B cell (primary cell): Measurements from ENCODE around the gene BRF1. TPM values are rescaled to one million over a fixed set of nuclear protein-coding genes. Genes with fewer than 3 reads are reported as not detected.

Source experiments
- ATAC-seq: fragments of 200-7000 bp; cut with Tn5 transposase; one replicate; pipeline ENCODE4 v1.10.0; 2021; ENCODE audit warnings: low read depth, mild to moderate bottlenecking, moderate number of reproducible peaks, moderate library complexity
- CTCF ChIA-PET: fragments of 350-600 bp; sonication (Branson Sonifier 250); formaldehyde crosslinking; loops from one replicate; lab custom pipeline; 2021; ENCODE audit warnings: antibody characterized with exemption, inconsistent platforms; lab: Charles Lee
- POLR2A ChIA-PET: fragments of 350-600 bp; sonication (Branson Sonifier 250); formaldehyde crosslinking; loops from one replicate; lab custom pipeline; 2021; ENCODE audit warnings: antibody characterized with exemption; lab: Charles Lee
- DNase-seq: peaks from one replicate; pipeline ENCODE4 v3.0.0; 2013
- H2AFZ ChIP-seq: 2 replicates; pipeline ENCODE4 v1.6.1; 2012; ENCODE audit warnings: mild to moderate bottlenecking, low read depth, low read length; ENCODE audit not compliant: insufficient read depth, poor library complexity, severe bottlenecking
- H3K27ac ChIP-seq, 2 donors: 1 replicate in 1 of 2; 2 replicates in 1 of 2; pipeline ENCODE4 v1.5.1; 2012 to 2013; ENCODE audit warnings: low read length in 2 of 2, mild to moderate bottlenecking in 2 of 2, moderate library complexity in 1 of 2
- H3K27me3 ChIP-seq, 4 experiments: fragments of 200-600 bp in 1 of 4; sonication (generic) in 1 of 4; replicated peaks in 1 of 4; 1 replicate in 2 of 4; 2 replicates in 2 of 4; pipeline versions ENCODE4 v1.6.1 to v1.7.0; 2013 to 2016; ENCODE audit warnings: low read length in 3 of 4, mild to moderate bottlenecking in 2 of 4, mixed read lengths in 1 of 4, moderate library complexity in 1 of 4; ENCODE audit not compliant: insufficient read depth in 4 of 4, control insufficient read depth in 3 of 4; ENCODE audit errors: control extremely low read depth in 1 of 4
- H3K36me3 ChIP-seq, 2 experiments: replicated peaks in 1 of 2; 1 replicate in 1 of 2; 2 replicates in 1 of 2; pipeline versions ENCODE4 v1.6.1 to v1.7.1; 2013; ENCODE audit warnings: low read length in 1 of 2; ENCODE audit not compliant: insufficient read depth in 2 of 2, control insufficient read depth in 1 of 2; ENCODE audit errors: control extremely low read depth in 1 of 2, extremely low read depth in 1 of 2
- H3K4me1 ChIP-seq, 2 donors: fragments of 200-600 bp in 1 of 2; sonication (generic) in 1 of 2; 1 replicate in 1 of 2; 2 replicates in 1 of 2; pipeline versions ENCODE4 v1.5.1 to v1.6.1; 2013 to 2017; ENCODE audit warnings: low read length in 2 of 2; ENCODE audit not compliant: control insufficient read depth in 2 of 2, insufficient read depth in 2 of 2
- H3K4me2 ChIP-seq: replicated peaks from 2 replicates; pipeline ENCODE3; 2012; ENCODE audit warnings: mild to moderate bottlenecking, low read depth, low read length; ENCODE audit not compliant: poor library complexity, severe bottlenecking
- H3K4me3 ChIP-seq, 5 experiments: fragments of 200-600 bp in 1 of 5; sonication (generic) in 1 of 5; 1 replicate in 3 of 5; 2 replicates in 2 of 5; pipeline versions ENCODE4 v1.5.1 to v1.7.0; 2011 to 2016; ENCODE audit warnings: low read length in 4 of 5, mild to moderate bottlenecking in 4 of 5, low read depth in 2 of 5, control low read depth in 1 of 5, moderate library complexity in 1 of 5; ENCODE audit not compliant: insufficient read depth in 1 of 5; ENCODE audit errors: control extremely low read depth in 1 of 5, extremely low read depth in 1 of 5
- H3K79me2 ChIP-seq: fragments of 200-600 bp; sonication (generic); one replicate; pipeline ENCODE4 v1.6.0; 2016; ENCODE audit warnings: low read length; ENCODE audit not compliant: control insufficient read depth, insufficient read depth
- H3K9ac ChIP-seq: fragments of 200-600 bp; sonication (generic); 2 replicates; pipeline ENCODE4 v1.6.1; 2017; ENCODE audit warnings: mild to moderate bottlenecking, low read length, moderate library complexity
- H3K9me3 ChIP-seq, 3 donors: one replicate each; pipeline versions ENCODE4 v1.6.1 to v1.7.1; 2013; ENCODE audit warnings: low read length in 2 of 3; ENCODE audit not compliant: control insufficient read depth in 2 of 3, insufficient read depth in 1 of 3; ENCODE audit errors: control extremely low read depth in 1 of 3
- H4K20me1 ChIP-seq: 2 replicates; pipeline ENCODE4 v1.6.0; 2012; ENCODE audit warnings: mild to moderate bottlenecking, low read length; ENCODE audit not compliant: insufficient read depth, control insufficient read depth, poor library complexity, severe bottlenecking
- H3K27ac Mint-ChIP-seq: one replicate; pipeline ENCODE4 v1.8.0; 2021; ENCODE audit warnings: mixed read lengths
- H3K27me3 Mint-ChIP-seq: one replicate; pipeline ENCODE4 v1.8.0; 2021; ENCODE audit warnings: mixed read lengths
- H3K4me1 Mint-ChIP-seq: one replicate; pipeline ENCODE4 v1.8.0; 2021; ENCODE audit warnings: mixed read lengths
- H3K4me3 Mint-ChIP-seq: one replicate; pipeline ENCODE4 v1.8.0; 2021; ENCODE audit warnings: mixed read lengths
- H3K9me3 Mint-ChIP-seq: one replicate; pipeline ENCODE4 v1.8.0; 2022; ENCODE audit warnings: mixed read lengths; ENCODE audit not compliant: insufficient read depth
- EZH2 ChIP-seq: IDR thresholded peaks from 2 replicates; pipeline ENCODE4 v1.6.1; 2012; ENCODE audit warnings: borderline replicate concordance, low read depth, mild to moderate bottlenecking, moderate library complexity, low read length; ENCODE audit not compliant: insufficient read depth, poor library complexity, severe bottlenecking
- WGBS: methylation state at CpG from one replicate; pipeline ENCODE4 v1.1.5; 2013; ENCODE audit warnings: missing lambda C conversion rate; ENCODE audit not compliant: insufficient coverage; 5-methylcytosine and 5-hydroxymethylcytosine counted together
- intact Hi-C: fragments of 100-400 bp; cut with micrococcal nuclease; formaldehyde crosslinking; loops from one replicate; pipeline ENCODE4 v1.10.0; 2022
- polyA plus RNA-seq: library from polyadenylated mRNA; depleted of rRNA; stranded (reverse); fragments of >200 nt; gene quantifications from 2 replicates; pipeline ENCODE4 v1.2.3, GENCODE V29; 2012
- total RNA-seq, 2 donors: library from RNA; stranded (reverse); fragments of 120-200 nt in 1 of 2; gene quantifications; 1 replicate in 1 of 2; 2 replicates in 1 of 2; pipeline versions ENCODE4 v1.2.3 to v1.2.4, GENCODE V29; 2013 to 2022
- TF ChIP-seq, protein P1 (sequence below): fragments of 200-600 bp; IDR thresholded peaks from one replicate; pipeline ENCODE4 v1.8.0; 2022; ENCODE audit warnings: antibody characterized with exemption, mild to moderate bottlenecking

The BRF1 gene
- total and polyA plus RNA-seq, 2 donors (not counting 1 experiment from before 2014, with no cell fraction given): 24.5 to 55.8 TPM

DNA sequence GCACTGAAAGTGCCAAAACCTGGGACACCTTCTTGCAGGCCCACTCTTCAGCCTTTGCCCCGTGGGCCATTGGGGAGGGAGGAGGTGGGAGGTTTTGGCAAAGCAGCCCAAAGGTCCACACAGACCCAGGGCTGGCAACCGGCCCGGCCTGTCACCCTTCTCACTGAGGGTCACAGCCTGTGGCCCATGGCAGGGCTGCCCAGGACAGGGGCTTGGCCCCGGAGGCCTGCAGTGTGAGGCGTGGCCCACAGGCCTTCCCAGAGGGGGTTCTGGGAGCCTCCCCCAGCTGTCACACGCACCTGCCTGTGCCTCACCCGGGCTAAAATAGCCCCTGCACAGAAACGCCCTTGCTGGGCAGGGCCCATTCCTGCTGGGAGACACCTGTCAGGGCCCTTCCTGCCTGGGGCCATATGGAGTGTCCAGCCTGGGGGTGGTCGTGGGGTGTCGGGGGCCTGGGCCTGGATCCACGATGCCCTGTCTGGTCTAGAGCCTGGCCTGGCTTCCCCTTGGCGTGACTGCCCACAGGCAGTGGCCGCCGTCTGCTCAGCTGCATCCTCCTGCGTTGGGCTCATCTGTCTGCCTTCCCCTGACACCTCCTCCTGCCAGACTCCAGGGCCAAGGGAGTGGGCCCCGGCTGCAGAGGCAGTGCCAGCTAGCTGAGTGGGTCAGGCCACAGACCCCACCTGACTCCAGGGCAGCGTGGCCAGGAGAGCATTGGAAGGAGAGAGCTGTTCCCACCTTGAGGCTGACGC lies 33.0 kb upstream of the BRF1 start:
- peaks cover 86% of the 10 kb centered on the region for H4K20me1 ChIP-seq
- ATAC-seq (no peak), DNase-seq (no peak)
- H3K36me3 ChIP-seq: no peaks in the 10 kb centered on the region
- peaks cover 4 to 10% of the 10 kb centered on the region in 2 donors for H3K4me1 ChIP-seq
- CTCF ChIA-PET: interaction anchor here (1.1 kb wide), 1 partner anchor 10 kb away, joined by 3 read pairs; no protein-coding TSS in a partner anchor
- H3K79me2 ChIP-seq: peaks cover 75% of the 10 kb centered on the region
- Mint-ChIP-seq H3K9me3 (no peaks in the 10 kb centered on the region), H3K4me3 (no peak overlapping the region), H3K27me3 (no peaks in the 10 kb centered on the region), H3K4me1 (peaks cover 13% of the 10 kb centered on the region), H3K27ac (no peak overlapping the region)
- no peak overlapping the region for H3K27ac ChIP-seq
- intact Hi-C loops: no loop called here
- no peak overlapping the region for H3K4me3 ChIP-seq
- no peaks in the 10 kb centered on the region for H3K27me3 ChIP-seq
- no peak overlapping the region for H3K4me2 ChIP-seq
- POLR2A ChIA-PET: no interaction called here
- no peak overlapping the region for H2AFZ ChIP-seq
- H3K9me3 ChIP-seq: peaks cover 0 to 16% (median 3%) of the 10 kb centered on the region in 3 donors
- 89% methylated on average over 18 of the region's 18 CpGs for WGBS
- TF ChIP-seq EZH2: no peak
- TF ChIP-seq, protein P1, sequence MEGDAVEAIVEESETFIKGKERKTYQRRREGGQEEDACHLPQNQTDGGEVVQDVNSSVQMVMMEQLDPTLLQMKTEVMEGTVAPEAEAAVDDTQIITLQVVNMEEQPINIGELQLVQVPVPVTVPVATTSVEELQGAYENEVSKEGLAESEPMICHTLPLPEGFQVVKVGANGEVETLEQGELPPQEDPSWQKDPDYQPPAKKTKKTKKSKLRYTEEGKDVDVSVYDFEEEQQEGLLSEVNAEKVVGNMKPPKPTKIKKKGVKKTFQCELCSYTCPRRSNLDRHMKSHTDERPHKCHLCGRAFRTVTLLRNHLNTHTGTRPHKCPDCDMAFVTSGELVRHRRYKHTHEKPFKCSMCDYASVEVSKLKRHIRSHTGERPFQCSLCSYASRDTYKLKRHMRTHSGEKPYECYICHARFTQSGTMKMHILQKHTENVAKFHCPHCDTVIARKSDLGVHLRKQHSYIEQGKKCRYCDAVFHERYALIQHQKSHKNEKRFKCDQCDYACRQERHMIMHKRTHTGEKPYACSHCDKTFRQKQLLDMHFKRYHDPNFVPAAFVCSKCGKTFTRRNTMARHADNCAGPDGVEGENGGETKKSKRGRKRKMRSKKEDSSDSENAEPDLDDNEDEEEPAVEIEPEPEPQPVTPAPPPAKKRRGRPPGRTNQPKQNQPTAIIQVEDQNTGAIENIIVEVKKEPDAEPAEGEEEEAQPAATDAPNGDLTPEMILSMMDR: no peak
- no peak overlapping the region for H3K9ac ChIP-seq

DNA sequence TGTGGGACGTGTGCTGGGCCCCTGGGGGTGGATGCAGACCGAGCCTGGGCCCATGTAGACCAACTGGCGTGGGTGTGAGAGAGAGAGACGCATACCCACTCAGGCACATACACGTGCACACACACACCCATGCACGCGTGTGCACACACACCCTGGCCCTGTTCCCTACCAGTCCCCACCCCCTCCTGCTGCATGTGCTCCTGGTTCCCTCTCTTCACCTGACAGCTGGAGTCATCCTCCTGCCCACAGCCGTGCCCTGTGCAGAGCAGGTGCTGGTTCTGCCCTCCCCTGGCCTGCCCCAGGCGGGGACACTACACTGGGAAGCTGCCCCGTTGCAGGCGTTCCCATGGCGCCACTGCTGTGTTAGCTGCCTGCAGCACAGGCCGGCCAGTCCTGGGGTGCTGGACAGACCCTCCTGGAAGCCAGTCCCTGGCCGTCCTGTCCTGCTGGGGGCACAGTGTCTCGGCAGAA lies 32.3 kb upstream of the BRF1 start:
- Histone ChIP-seq H2AFZ (no peak overlapping the region), H4K20me1 (peaks cover 82% of the 10 kb centered on the region), H3K4me2 (no peak overlapping the region), H3K27ac (no peak overlapping the region), H3K4me3 (no peak overlapping the region), H3K27me3 (no peaks in the 10 kb centered on the region), H3K79me2 (peaks cover 82% of the 10 kb centered on the region), H3K4me1 (peaks cover 4 to 10% of the 10 kb centered on the region in 2 donors), H3K9me3 (peaks cover 0 to 16% (median 3%) of the 10 kb centered on the region in 3 donors), H3K9ac (no peak overlapping the region), H3K36me3 (no peaks in the 10 kb centered on the region)
- Mint-ChIP-seq H3K27me3 (no peaks in the 10 kb centered on the region), H3K27ac (no peak overlapping the region), H3K9me3 (no peaks in the 10 kb centered on the region), H3K4me3 (no peak overlapping the region), H3K4me1 (peaks cover 15% of the 10 kb centered on the region)
- DNase-seq (no peak), ATAC-seq (no peak)
- intact Hi-C loops: no loop called here
- POLR2A ChIA-PET: no interaction called here
- CTCF ChIA-PET: no interaction called here
- TF ChIP-seq EZH2: no peak
- TF ChIP-seq, protein P1: no peak
- WGBS: 83% methylated on average over 12 of the region's 15 CpGs
